HCT116 (cell line): ENCODE data around the gene HERPUD2. TPM values are rescaled to one million over a fixed set of nuclear protein-coding genes. Genes with fewer than 3 reads are reported as not detected.

Experiments
- ATAC-seq: fragments of 200-7000 bp; cut with Tn5 transposase; 2 replicates; pipeline ENCODE4 v1.9.1; 2020; ENCODE audit warnings: mild to moderate bottlenecking, moderate library complexity
- BruUV-seq: library from RNA; stranded (reverse); fragments of 400-500 nt; replicated peaks from 2 replicates; lab custom pipeline; 2021; lab: Mats Ljungman, UMichigan
- CTCF ChIA-PET: fragments of 300-600 bp; sonication (Branson Sonifier 250); formaldehyde crosslinking; loops from one replicate; lab custom pipeline; 2021; ENCODE audit warnings: antibody characterized with exemption; lab: Charles Lee
- POLR2A ChIA-PET: fragments of 300-600, 350-600 bp; sonication (Branson Sonifier 250); formaldehyde crosslinking; loops from one replicate; lab custom pipeline; 2021; ENCODE audit warnings: antibody characterized with exemption; lab: Charles Lee
- RAD21 ChIA-PET, 2 experiments: fragments of 300-600 bp; sonication (Branson Sonifier 250); formaldehyde crosslinking; loops; one replicate each; lab custom pipeline; 2023; ENCODE audit warnings: low total read pairs in 2 of 2; ENCODE audit not compliant: uncharacterized antibody in 2 of 2, unreplicated experiment in 2 of 2, low non-redundant PET in 1 of 2; lab: Charles Lee
- DNase-seq: peaks from one replicate; pipeline ENCODE4 v3.0.0-alpha.2; 2010; ENCODE audit warnings: low read depth, low spot score
- H2AFZ ChIP-seq: fragments of 200-600 bp; shearing (Covaris generic), sonication (generic); 2 replicates; pipeline ENCODE4 v1.6.1; 2017; ENCODE audit warnings: low read depth, mixed run types, mixed read lengths, antibody characterized with exemption, low read length; ENCODE audit not compliant: poor library complexity, severe bottlenecking
- H3K27ac ChIP-seq: 2 replicates; pipeline ENCODE4 v1.5.1; 2012; ENCODE audit warnings: low read depth, low read length
- H3K27me3 ChIP-seq: fragments of 200-600 bp; sonication (generic); 2 replicates; pipeline ENCODE4 v1.6.1; 2016; ENCODE audit warnings: mixed run types, low read length, mixed read lengths; ENCODE audit not compliant: insufficient read depth
- H3K36me3 ChIP-seq, 2 experiments: fragments of 200-500 bp in 1 of 2; fragments of 200-600 bp in 1 of 2; sonication (Bioruptor generic) in 1 of 2; sonication (generic) in 1 of 2; 2 replicates each; pipeline versions ENCODE4 v1.5.1 to v1.6.1; 2014 to 2016; ENCODE audit warnings: low read length in 2 of 2, inconsistent platforms in 1 of 2, mixed read lengths in 1 of 2, mixed run types in 1 of 2; ENCODE audit not compliant: insufficient read depth in 2 of 2, control insufficient read depth in 1 of 2
- H3K4me1 ChIP-seq, 2 experiments: fragments of 200-600 bp in 1 of 2; sonication (generic) in 1 of 2; 2 replicates each; pipeline versions ENCODE4 v1.5.1 to v1.6.1; 2012 to 2017; ENCODE audit warnings: low read length in 2 of 2, inconsistent platforms in 1 of 2, mild to moderate bottlenecking in 1 of 2, mixed read lengths in 1 of 2, mixed run types in 1 of 2, moderate library complexity in 1 of 2; ENCODE audit not compliant: insufficient read depth in 2 of 2, control insufficient read depth in 1 of 2
- H3K4me2 ChIP-seq: fragments of 200-600 bp; sonication (generic); 2 replicates; pipeline ENCODE4 v1.6.1; 2017; ENCODE audit warnings: mixed run types, low read length, mixed read lengths
- H3K4me3 ChIP-seq, 2 experiments: fragments of 200-600 bp in 1 of 2; sonication (generic) in 1 of 2; replicated peaks in 1 of 2; 2 replicates each; pipeline ENCODE4 v1.5.1; 2011 to 2016; ENCODE audit warnings: low read length in 2 of 2, control low read depth in 1 of 2, low read depth in 1 of 2, mild to moderate bottlenecking in 1 of 2, mixed read lengths in 1 of 2, mixed run types in 1 of 2
- H3K79me2 ChIP-seq: fragments of 200-600 bp; sonication (generic); 2 replicates; pipeline ENCODE4 v1.6.1; 2017; ENCODE audit warnings: mild to moderate bottlenecking, mixed run types, low read length, moderate library complexity, mixed read lengths; ENCODE audit not compliant: insufficient read depth
- H3K9ac ChIP-seq: fragments of 200-600 bp; sonication (generic); 2 replicates; pipeline ENCODE4 v1.6.1; 2016; ENCODE audit warnings: low read length, mixed read lengths
- H3K9me2 ChIP-seq: fragments of 200-600 bp; sonication (generic), shearing (Covaris generic); 2 replicates; pipeline ENCODE4 v1.6.1; 2017; ENCODE audit warnings: mixed run types, mild to moderate bottlenecking, moderate library complexity; ENCODE audit not compliant: insufficient read depth
- H3K9me3 ChIP-seq, 2 experiments: fragments of 200-500 bp in 1 of 2; fragments of 200-600 bp in 1 of 2; sonication (Bioruptor generic) in 1 of 2; sonication (generic) in 1 of 2; 2 replicates each; pipeline ENCODE4 v1.6.1; 2014 to 2017; ENCODE audit warnings: low read length in 2 of 2, mixed read lengths in 2 of 2, inconsistent platforms in 1 of 2, low read depth in 1 of 2, mild to moderate bottlenecking in 1 of 2, mixed run types in 1 of 2, moderate library complexity in 1 of 2; ENCODE audit not compliant: control insufficient read depth in 1 of 2, insufficient read depth in 1 of 2
- H4K20me1 ChIP-seq: fragments of 200-600 bp; sonication (generic), shearing (Covaris generic); 2 replicates; pipeline ENCODE4 v1.6.1; 2017; ENCODE audit warnings: mixed run types, mild to moderate bottlenecking, moderate library complexity; ENCODE audit not compliant: insufficient read depth
- EGR1 ChIP-seq: IDR thresholded peaks from 2 replicates; pipeline ENCODE4 v1.6.1; 2012; ENCODE audit warnings: low read depth
- JUND ChIP-seq: IDR thresholded peaks from 2 replicates; pipeline ENCODE4 v1.6.1; 2012
- REST ChIP-seq: IDR thresholded peaks from 2 replicates; pipeline ENCODE4 v1.6.1; 2012; ENCODE audit warnings: low read depth
- ZFX ChIP-seq: fragments of 450-650 bp; IDR thresholded peaks from 2 replicates; pipeline ENCODE4 v1.6.1; 2017
- intact Hi-C: fragments of 100-400 bp; cut with micrococcal nuclease; formaldehyde crosslinking; loops from 2 replicates; pipeline ENCODE4 v1.10.0; 2022
- total RNA-seq: library from RNA; stranded (reverse); gene quantifications from one replicate; pipeline ENCODE4 v1.2.1, GENCODE V29; 2021; ENCODE audit not compliant: unreplicated experiment
- TF ChIP-seq, protein P1 (sequence below): IDR thresholded peaks from 2 replicates; pipeline ENCODE4 v1.6.1; 2011; ENCODE audit warnings: mild to moderate bottlenecking, low read length, moderate library complexity; ENCODE audit not compliant: insufficient replicate concordance; ENCODE audit errors: extremely low read depth

The HERPUD2 gene
- total RNA-seq, 1 experiment from 2014 or later: 20.5 TPM

- CTCF ChIA-PET: no interaction called here
- POLR2A ChIA-PET: no interaction called here
These were observed 44.2 kb downstream of the HERPUD2 start for GRCh38 chr7:35650751-35651150.

More at GRCh38 chr7:35650751-35651150, 44.2 kb downstream of the HERPUD2 start:
- RAD21 ChIA-PET: no interaction called here
- TF ChIP-seq EGR1: no peak
- no peak for TF ChIP-seq REST
- TF ChIP-seq ZFX: no peak
- TF ChIP-seq JUND: no peak
- TF ChIP-seq, protein P1, sequence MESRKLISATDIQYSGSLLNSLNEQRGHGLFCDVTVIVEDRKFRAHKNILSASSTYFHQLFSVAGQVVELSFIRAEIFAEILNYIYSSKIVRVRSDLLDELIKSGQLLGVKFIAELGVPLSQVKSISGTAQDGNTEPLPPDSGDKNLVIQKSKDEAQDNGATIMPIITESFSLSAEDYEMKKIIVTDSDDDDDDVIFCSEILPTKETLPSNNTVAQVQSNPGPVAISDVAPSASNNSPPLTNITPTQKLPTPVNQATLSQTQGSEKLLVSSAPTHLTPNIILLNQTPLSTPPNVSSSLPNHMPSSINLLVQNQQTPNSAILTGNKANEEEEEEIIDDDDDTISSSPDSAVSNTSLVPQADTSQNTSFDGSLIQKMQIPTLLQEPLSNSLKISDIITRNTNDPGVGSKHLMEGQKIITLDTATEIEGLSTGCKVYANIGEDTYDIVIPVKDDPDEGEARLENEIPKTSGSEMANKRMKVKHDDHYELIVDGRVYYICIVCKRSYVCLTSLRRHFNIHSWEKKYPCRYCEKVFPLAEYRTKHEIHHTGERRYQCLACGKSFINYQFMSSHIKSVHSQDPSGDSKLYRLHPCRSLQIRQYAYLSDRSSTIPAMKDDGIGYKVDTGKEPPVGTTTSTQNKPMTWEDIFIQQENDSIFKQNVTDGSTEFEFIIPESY: no peak
- TF ChIP-seq, all 23 proteins: peak for 0
- H2AFZ ChIP-seq: no peak overlapping the region
- no peaks in the 10 kb centered on the region; the same call in 1 of the 2 replicates for H3K79me2 ChIP-seq
- no peaks in the 10 kb centered on the region for H4K20me1 ChIP-seq
- no peaks in the 10 kb centered on the region for H3K36me3 ChIP-seq
- H3K27me3 ChIP-seq: no peaks in the 10 kb centered on the region
- no peaks in the 10 kb centered on the region for H3K9me2 ChIP-seq
- H3K27ac ChIP-seq: no peak overlapping the region
- DNase-seq: no peak
- intact Hi-C loops: no loop called here
- no peak overlapping the region for H3K4me3 ChIP-seq
- no peak overlapping the region for H3K9ac ChIP-seq
- H3K9me3 ChIP-seq: no peaks in the 10 kb centered on the region
- no TSS peak for BruUV-seq
- no peak overlapping the region for H3K4me2 ChIP-seq
- no peaks in the 10 kb centered on the region for H3K4me1 ChIP-seq
- ATAC-seq: no peak
